Measurements from ENCODE around the gene PAPPA2. TPM values are rescaled to one million over a fixed set of nuclear protein-coding genes. Genes with fewer than 3 reads are reported as not detected.
A peak's percentile ranks its signal among the peaks of the same experiment; 100 is the strongest.

The PAPPA2 gene
- total and polyA plus RNA-seq, 9 of the 15 experiments (the other 6 are each of a cell fraction or from before 2014, with no cell fraction given), result 0.01 to 0.15 (median 0.05) TPM; not detected in 2

DNA sequence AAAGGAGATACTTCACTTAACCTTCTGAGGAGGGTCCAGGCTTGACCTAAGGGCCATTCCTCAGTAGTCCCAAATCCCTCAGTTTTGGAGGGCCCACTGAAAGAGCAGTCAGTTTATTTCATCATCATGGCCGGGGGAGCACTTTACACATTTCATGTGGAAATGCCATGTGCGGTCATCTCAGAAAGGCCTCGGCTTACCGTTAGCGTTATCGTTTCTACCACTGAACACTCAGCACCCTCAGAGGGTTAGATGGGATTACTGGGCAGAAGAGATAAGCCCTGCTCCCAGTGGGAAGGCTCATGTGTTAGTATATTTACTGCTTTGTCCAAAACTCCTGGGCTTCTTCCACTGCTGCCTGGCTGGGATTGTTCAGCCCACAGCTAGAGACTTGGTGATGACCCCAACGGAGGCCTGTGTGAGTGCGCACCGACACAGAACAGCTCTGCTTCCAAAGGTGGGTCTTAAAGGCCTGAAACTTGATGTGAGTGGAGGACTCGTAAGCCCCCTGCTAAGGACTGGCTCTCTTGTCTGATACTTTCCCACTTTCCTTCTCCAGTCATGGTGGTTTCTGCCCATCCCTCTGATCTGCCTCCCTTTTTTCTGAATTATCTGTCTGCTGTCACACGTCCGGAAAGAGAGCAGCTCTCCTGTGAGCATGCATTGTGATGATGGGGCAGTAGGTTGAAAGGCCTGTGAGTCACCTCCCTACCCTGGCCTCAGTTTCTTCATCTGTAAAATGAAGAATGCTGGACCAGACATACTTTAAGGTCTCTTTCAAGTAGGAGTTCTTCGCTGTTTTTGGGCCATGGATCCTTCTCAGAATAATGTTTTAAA, 417.0 kb downstream of the PAPPA2 start (continued):
- TF ChIP-seq, protein P1, sequence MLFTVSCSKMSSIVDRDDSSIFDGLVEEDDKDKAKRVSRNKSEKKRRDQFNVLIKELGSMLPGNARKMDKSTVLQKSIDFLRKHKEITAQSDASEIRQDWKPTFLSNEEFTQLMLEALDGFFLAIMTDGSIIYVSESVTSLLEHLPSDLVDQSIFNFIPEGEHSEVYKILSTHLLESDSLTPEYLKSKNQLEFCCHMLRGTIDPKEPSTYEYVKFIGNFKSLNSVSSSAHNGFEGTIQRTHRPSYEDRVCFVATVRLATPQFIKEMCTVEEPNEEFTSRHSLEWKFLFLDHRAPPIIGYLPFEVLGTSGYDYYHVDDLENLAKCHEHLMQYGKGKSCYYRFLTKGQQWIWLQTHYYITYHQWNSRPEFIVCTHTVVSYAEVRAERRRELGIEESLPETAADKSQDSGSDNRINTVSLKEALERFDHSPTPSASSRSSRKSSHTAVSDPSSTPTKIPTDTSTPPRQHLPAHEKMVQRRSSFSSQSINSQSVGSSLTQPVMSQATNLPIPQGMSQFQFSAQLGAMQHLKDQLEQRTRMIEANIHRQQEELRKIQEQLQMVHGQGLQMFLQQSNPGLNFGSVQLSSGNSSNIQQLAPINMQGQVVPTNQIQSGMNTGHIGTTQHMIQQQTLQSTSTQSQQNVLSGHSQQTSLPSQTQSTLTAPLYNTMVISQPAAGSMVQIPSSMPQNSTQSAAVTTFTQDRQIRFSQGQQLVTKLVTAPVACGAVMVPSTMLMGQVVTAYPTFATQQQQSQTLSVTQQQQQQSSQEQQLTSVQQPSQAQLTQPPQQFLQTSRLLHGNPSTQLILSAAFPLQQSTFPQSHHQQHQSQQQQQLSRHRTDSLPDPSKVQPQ (CRISPR knock-in tag; IDR thresholded peaks at IDR 0.05; ENCODE audit: borderline replicate concordance), result no peak; the same call in 1 of the 2 replicates
- TF ChIP-seq, protein P2, sequence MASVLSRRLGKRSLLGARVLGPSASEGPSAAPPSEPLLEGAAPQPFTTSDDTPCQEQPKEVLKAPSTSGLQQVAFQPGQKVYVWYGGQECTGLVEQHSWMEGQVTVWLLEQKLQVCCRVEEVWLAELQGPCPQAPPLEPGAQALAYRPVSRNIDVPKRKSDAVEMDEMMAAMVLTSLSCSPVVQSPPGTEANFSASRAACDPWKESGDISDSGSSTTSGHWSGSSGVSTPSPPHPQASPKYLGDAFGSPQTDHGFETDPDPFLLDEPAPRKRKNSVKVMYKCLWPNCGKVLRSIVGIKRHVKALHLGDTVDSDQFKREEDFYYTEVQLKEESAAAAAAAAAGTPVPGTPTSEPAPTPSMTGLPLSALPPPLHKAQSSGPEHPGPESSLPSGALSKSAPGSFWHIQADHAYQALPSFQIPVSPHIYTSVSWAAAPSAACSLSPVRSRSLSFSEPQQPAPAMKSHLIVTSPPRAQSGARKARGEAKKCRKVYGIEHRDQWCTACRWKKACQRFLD (CRISPR knock-in tag; IDR thresholded peaks at IDR 0.05), result peak; percentile 66; the same call in 1 of the 2 replicates
- TF ChIP-seq, protein P3, sequence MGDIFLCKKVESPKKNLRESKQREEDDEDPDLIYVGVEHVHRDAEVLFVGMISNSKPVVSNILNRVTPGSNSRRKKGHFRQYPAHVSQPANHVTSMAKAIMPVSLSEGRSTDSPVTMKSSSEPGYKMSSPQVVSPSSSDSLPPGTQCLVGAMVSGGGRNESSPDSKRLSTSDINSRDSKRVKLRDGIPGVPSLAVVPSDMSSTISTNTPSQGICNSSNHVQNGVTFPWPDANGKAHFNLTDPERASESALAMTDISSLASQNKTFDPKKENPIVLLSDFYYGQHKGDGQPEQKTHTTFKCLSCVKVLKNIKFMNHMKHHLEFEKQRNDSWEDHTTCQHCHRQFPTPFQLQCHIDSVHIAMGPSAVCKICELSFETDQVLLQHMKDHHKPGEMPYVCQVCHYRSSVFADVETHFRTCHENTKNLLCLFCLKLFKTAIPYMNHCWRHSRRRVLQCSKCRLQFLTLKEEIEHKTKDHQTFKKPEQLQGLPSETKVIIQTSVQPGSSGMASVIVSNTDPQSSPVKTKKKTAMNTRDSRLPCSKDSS (IDR thresholded peaks at IDR 0.05; ENCODE audit: low read depth, partially characterized antibody), result no peak
- TF ChIP-seq STAT5B (CRISPR knock-in tag; IDR thresholded peaks at IDR 0.05), result no peak
- peak; percentile 94 for TF ChIP-seq KLF16 (IDR thresholded peaks at IDR 0.05)
- TF ChIP-seq BACH1 (tag; IDR thresholded peaks at IDR 0.05), result no peak
- TF ChIP-seq PHF20 (IDR thresholded peaks at IDR 0.05; ENCODE audit: partially characterized antibody), result no peak
- no peak for TF ChIP-seq SNRNP70 (optimal IDR thresholded peaks at IDR 0.05; ENCODE audit: low read depth, low read length)
- TF ChIP-seq CBFA2T2 (conservative IDR thresholded peaks at IDR 0.05), result peak; percentile 94
- peak; percentile 70; the same call in 1 of the 2 replicates for TF ChIP-seq EHMT2 (IDR thresholded peaks at IDR 0.05)
- no peak; the same call in 1 of the 2 replicates for TF ChIP-seq BCL6 (CRISPR knock-in tag; IDR thresholded peaks at IDR 0.05)
- no peak for TF ChIP-seq PCBP1 (IDR thresholded peaks at IDR 0.05; ENCODE audit: low read depth, low read length, poor library complexity, severe bottlenecking)
- TF ChIP-seq, protein P4, sequence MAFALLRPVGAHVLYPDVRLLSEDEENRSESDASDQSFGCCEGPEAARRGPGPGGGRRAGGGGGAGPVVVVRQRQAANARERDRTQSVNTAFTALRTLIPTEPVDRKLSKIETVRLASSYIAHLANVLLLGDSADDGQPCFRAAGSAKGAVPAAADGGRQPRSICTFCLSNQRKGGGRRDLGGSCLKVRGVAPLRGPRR (CRISPR knock-in tag; IDR thresholded peaks at IDR 0.05), result no peak
- TF ChIP-seq GTF2F1 (IDR thresholded peaks at IDR 0.05; ENCODE audit: low read depth, low read length), result no peak
- peak; percentile 16; the same call in 1 of the 2 replicates for TF ChIP-seq PHF8 (IDR thresholded peaks at IDR 0.05; ENCODE audit: borderline replicate concordance, low read length)
- TF ChIP-seq CHD1 (IDR thresholded peaks at IDR 0.05; ENCODE audit: low read length), result no peak
- TF ChIP-seq FOXP1 (CRISPR knock-in tag; IDR thresholded peaks at IDR 0.05), result 0 out of 2 replicates have a peak, but pooled peaks have one; percentile 33
- TF ChIP-seq, protein P5, sequence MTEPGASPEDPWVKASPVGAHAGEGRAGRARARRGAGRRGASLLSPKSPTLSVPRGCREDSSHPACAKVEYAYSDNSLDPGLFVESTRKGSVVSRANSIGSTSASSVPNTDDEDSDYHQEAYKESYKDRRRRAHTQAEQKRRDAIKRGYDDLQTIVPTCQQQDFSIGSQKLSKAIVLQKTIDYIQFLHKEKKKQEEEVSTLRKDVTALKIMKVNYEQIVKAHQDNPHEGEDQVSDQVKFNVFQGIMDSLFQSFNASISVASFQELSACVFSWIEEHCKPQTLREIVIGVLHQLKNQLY (CRISPR knock-in tag; conservative IDR thresholded peaks at IDR 0.05), result no peak
- TF ChIP-seq HMG20A (CRISPR knock-in tag; conservative IDR thresholded peaks at IDR 0.05), result no peak
- TF ChIP-seq ZNF696 (CRISPR knock-in tag; conservative IDR thresholded peaks at IDR 0.05), result no peak
- TF ChIP-seq CREBBP (IDR thresholded peaks at IDR 0.05; ENCODE audit: low read depth, low read length), result no peak
